Activated T-cell treated with anti-CD3 and anti-CD28 coated beads for 48 hours (primary cell): Measurements from ENCODE around the gene CSPG4.
"Not testable (repeated sequence)": the region's sequence is repeated elsewhere in the genome, so short reads cannot be mapped to it uniquely, and the experiment has no call there.

Experiments used
- DNase-seq: peaks from one replicate; pipeline ENCODE4 v3.0.0-alpha.2; 2020; ENCODE audit warnings: low read depth

CSPG4 gene

DNA sequence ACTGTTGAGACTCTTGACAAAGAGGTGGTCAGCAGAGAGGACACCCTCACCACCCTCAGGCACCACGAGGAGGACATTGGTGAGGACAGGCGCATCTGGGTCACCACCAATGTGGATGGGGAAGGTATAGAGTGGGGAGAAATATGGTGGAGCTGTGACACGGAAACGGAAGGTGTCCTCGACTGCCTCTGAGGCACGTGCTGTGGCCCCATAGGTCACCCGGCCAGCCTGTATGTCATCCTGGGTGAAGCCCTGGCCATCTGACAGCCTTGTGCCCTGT, 24.4 kb downstream of the CSPG4 start:
- DNase-seq, result no peak

DNA sequence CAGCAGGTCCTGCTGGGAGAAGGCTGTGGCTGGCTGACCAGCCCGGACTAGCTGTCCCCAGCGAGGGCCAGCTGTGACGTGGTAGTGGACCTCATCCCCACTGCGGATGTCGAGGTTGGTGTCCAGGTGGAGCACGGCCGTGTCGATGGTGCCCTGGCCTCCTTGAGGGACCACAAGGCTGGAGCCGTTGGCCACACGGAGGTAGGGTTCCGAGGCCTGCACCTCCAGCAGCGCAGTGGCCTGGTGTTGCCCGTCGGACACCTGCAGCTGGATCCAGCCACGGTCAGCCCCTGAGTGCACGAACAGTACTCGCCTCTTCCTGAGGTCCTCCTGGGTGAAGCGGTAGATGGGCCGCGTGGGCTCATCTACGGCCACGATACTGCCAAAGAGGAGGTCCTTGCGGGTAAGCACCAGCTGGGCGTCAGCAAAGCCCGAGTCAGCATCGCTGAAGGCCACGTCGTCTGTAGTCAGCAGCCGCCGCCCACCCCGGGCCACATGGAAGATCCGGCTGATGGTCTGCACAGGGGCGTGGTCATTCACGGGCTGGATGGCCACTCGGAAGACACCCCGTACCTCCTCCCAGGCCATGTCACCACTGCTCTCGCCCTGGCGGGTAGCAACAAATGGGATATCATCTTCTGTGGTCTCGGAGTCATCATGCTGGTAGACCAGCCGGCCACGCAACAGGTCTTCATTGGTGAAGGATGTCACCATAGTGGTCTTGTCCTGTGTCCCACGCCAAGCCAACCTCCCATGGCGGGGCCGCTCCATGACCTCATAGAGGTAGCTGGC, 25.0 kb downstream of the CSPG4 start:
- DNase-seq, result no peak

DNA sequence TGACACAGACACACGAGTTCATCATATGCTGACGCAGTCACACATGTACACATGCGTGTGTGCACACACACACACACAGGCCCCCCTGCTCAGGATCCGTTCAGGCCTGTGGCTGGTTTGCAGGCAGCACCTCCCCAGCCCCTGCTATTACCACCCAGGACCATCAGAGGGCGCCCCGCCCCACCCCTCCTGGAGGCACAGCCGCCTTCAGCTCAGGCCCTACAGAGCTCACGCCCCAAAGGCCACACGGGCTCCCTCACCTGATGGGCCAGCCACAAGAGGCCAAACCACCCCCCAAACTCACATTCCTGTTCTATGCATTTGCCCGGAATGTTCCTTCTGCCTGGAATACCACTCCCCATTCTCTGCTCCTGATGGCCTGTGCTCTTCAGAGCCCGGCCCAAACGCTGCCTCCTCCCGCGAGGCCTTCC, 26.4 kb downstream of the CSPG4 start:
- DNase-seq, result peak; percentile 78

DNA sequence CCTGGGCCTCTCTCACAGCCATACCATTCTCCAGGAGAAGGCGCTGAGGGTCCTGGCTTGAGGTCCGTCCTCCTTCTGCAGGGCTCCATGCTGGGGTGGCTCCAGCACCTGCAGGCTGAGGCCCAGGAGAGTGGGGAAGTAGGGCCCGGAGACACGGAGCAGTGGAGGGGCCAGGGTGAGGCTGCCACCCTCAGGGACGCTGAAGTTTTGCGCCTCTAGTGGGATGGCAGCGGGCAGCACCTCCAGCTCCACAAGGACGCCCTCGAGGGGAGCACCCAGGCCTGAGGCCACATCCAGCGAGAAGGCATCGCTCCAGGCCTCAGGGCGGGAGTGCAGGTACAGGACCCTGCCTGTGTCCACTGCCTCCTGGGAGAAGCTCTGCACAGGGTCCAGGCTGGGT, 27.5 kb downstream of the CSPG4 start:
- no peak for DNase-seq

DNA sequence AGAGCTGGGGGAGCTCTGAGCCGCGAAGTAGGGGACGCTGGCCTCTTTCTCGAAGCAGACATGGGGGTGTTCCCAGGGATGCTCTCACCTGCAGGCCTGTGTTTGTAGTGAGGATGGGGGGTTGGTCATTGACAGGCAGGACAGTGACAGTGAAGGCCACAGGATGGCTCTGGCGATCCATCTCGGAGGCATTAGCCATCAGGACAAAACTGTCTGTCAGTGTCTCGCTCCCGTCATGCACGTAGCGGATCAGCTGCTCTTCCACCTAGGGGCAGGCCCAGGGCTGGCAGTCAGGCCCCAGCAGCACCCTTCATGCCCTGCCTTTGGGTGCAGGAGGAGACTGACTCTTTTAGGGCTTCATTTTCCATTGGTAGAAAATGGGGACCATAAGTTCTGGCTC, 28.0 kb downstream of the CSPG4 start:
- DNase-seq, result no peak

DNA sequence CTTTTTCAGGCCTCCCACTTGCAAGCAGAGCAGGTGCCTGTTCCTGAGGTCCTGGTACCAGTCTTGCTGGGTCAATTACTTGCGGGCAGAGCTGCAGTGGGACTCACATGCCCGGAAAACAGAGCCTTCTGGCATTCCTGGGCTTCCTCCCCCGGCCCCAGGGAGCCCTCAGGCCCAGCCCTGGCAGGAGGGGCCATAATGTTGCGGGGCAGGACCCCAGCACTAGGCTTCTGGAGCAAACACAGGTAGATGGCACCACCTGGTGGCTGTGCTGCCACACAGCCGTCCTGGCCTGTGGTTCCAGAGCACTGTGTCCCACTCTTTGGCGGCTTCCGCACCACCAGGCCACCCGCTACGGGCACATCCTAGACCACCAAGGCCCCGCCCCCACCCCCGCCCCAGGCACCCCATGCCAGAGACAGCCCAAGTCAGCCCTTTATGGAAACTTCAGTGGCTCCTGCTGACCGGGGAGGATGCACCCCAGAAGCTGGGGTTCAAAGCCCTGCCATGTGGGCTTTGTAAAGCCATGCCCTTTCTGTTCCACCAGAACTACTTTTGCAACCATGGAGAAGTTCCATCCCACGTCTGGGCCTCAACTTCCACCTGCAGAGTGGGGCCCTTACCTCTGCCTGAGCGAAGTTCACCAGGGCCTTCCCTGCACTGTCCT, 28.9 kb downstream of the CSPG4 start:
- peak; percentile 64 for DNase-seq

DNA sequence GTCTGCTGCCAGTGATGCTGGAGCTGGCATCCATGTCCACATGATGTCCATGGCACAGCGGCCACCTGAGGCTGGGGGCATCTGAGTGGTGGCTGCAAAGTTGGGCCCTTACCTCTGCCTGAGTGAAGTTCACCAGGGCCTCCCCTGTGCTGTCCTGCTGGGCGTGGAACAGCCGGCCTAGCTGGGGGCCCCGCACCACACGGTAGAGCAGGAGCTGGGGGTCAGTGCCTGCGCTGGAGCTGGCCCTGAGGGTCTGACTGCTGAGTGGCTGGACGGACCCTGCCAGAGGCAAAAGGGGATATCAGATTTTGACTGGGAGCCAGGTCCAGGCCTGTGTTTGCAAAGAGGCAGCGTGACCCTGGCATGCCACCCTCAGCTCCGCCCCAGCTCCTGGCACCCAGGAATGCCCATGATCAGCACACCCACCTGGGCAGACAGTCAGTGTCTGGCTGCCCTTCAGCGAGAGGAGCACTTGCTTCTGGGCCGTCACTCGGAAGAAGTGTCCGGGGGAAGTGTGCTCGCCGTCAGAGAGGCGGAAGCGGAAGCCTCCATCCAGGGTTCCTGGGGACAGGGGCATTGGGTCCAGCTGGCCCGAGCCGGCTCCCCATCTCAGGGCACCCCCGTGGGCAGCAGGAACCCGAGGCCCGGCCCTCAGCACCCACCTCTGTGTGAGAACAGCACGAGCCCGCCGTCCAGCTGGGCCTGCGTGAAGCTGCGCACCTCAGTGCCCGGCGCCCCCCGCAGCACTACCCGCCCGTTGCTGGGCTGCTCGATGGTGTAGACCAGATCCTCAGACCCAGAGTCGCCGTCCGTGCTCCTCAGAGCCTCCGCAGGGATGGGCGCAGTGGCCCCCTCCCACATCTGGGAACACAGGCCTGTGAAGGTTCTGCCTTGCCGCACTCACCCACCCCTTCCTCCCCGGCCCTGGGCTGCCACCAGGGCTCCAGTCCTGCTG, 30.2 kb downstream of the CSPG4 start:
- no peak for DNase-seq

DNA sequence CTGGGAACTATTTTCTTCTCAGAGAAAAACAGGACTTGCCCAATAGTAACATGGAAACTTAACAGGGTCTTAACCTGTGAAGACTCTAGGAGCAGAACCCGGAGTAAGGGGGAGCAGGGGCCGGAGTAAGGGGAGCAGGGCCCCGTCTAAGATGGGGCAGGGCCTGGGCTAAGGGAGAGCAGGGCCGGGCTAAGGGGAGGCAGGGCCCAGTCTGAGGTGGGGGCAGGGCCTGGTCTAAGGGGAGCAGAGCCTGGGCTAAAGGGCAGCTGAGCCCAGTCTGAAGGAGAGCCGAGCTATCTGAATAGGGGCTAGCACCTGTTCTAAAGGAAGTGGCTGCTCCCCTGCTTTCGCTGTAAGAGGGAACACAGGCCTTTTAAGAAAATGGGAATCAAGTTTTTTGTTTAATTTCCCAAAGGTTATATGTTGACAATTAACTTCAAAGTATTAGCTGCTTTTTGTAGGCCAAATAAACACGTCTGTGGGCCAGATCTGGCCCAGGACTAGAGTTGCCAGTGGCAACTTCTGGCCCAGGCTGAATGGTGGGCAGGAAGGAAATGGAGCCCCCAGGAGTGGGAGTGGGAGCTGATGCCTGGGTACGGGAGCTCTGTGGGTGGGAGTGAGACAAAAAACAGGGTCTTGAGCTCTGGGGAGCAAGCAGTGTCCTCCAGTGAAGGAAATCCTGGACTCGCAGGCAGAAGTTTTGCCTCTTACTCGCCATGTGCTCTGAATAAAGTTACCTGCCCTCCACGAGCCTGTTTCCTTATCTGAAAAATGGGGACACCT, 32.5 kb downstream of the CSPG4 start:
- DNase-seq, result no peak

DNA sequence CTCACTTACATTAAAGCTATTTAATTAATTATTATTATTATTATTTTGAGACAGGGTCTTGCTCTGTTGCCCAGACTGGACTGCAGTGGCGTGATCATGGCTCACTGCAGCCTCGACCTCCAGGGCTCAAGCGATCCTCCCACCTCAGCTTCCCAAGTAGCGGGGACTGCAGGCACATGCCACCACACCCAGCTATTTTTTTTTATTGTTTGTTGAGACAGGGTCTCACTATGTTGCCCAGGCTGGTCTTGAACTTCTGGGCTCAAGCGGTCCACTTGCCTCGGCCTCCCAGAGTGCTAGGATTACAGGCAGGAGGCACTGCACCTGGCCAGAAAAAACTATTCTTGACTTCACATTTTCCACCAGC, 34.3 kb downstream of the CSPG4 start:
- DNase-seq, result not testable (repeated sequence)

DNA sequence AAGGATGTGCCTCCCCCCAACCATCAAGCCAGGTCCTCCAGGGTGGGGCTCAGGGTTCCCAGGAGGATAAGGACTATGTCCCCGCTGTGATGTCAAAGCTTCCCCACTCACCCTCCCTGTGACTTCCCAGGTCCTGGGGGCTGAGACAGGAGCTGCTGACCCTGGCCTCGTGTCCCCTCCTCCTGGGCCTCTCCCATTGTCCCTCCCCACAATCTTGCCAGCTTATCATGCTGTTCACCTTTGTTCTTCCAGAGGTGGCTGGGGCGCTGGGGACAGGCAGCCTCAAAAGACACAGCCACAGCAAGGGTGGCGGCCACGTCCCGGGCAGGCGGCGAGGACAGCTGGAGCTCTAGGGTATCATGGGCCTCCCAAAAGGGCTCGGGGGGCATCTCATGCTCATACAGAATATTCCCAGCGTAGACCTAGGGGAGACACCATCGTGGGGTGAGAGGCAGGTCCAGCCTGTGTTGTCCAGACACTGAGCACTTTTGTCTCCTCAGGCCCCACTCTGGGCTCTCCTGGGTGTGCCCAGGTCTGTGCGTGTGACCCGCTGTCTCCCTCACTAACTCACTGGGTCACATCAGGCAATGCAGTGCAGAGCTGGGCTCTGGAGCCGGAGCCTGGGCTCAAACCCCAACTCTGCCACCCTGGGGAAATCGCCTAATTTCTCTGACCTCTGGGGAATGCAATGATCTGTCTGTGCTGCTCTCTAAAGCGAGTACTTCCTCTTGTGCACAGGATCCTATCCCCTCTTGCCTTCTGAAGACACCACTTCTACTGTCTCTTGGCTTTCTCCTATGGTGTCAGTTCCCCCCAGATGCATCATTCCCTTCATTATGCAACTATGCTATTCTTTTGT, 35.0 kb downstream of the CSPG4 start:
- no peak for DNase-seq

DNA sequence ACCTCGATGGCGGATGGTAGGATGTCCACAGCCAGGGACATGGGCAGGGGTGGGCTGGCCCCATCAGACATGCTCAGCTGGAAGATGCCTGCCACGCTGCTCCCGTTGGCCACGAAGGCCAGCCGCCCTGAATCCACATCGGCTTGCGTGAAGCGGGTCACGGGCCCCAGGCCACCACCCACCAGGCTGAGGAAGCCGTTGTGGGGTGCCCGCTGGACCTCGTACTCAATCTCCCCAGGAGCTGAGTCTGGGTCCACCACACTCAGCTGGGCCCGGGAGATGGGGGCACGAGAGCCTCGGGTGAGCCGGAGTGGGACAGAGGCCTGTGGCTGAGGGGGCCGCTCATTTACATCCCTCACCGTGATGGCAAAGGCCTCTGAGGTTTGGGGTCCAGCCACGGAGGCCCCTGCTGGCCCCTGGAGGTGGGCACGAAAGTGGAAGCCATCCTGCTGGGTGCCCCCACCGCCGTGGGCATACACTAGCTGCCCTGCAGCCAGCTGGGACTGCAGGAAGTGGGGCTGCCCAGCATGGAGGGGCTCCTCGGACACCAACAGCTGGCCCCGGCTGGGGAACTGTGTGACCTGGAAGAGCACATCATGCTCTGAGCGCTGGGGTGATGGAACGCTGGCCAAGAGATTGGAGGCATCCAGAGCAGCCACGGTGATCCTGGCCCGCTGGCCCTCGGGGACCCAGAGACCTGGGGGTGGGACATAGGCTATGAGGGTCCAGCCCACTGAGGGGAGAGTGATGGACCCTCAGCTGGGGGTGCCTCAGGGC, 35.8 kb downstream of the CSPG4 start:
- DNase-seq, result no peak

DNA sequence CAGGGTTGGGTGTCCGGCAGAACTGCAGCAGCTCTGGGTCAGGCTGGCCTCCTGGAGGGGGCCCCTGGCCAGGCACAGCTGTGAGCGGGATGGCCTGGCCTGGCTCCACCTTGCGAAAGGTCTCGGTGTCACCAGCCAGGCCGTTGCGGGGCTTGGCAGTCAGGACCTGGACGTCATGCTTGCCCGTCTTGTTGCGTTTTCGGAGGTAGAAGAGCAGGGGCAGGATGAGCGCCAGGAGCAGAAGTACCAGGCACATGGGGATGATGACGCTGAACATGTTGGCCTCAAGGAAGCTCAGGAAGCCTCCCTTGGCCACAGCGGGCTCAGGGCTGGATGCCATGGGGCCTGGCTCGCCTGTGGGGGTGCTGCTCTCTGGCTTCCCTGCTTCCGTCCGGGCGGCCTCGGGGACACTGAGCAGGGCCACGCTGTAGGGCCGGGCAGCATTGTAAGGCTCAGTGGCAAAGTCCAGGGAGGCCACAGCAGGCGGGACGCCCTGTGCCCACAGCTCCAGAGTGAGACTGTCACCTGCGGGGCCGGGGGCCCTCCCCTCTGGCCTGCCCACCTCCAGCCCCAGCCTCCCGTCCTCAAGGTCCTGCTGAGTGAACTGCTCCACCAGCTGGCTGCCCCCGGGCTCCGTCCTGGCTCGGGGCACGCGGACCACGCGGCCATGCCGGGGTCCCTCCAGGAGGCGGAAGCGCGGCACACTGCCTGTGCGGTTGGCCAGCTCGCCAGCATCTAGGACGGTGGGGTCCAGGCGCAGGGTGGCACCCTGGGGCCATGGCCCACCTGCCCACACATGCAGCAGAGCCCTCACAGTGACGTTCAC, 36.9 kb downstream of the CSPG4 start:
- DNase-seq, result no peak

DNA sequence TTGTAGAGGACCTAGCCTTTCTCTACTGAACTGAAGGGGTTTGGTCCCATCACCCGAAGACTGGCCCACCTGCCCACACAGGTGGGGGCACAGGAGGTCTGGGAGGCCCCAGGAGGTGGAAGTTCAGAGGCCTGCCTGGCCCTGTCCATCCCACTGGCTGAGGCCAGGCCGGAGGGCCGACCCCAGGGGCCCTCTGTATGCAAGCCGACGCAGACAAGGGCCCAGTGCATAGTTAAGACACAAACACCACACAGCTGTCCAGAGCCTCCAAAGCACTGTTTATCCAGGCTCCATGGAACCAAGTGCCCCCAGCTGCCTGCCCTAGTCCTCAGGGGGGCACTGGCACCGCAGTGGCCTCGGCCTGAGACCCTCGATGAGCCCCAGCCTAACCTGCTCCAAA, 38.3 kb downstream of the CSPG4 start:
- no peak for DNase-seq

DNA sequence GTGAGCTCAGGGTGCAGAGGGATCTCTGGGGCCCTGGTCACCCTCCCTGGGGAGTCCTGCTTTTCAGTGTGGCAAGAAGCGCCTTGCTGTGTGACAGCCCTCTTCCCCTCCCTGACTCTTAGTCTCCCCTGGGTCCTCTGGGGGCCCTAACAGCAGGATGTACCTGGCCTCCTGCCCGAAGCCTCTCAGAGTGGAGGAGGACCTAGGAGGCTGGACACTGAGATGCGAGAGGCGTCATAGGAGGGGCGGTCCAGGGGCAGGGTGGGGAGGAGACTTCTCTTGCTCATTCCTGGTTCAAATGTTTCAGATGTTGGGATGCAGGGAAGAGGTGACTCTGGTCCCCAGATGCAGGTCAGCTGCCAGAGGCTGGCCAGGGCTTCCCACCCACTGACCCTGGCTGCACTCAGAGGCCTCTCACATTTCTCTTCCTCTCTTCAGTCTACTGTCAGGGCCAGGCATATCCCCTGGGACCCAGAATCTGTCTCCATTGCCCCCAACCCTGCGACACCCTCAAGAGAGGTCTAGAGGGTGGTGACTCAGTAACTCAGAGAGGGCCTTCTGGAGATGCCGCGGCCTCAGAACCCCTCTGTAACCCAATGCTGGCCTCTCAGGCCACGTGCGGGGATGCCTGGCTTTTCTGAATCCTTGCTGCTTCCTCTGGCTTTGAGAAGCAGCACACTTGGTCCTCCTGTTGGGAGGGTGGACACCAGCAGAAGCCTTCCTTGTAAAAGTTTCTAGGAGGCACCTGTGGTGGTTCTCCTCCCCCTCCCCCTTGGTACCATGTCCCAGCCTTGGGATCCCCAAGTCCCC, 39.0 kb downstream of the CSPG4 start:
- no peak for DNase-seq

DNA sequence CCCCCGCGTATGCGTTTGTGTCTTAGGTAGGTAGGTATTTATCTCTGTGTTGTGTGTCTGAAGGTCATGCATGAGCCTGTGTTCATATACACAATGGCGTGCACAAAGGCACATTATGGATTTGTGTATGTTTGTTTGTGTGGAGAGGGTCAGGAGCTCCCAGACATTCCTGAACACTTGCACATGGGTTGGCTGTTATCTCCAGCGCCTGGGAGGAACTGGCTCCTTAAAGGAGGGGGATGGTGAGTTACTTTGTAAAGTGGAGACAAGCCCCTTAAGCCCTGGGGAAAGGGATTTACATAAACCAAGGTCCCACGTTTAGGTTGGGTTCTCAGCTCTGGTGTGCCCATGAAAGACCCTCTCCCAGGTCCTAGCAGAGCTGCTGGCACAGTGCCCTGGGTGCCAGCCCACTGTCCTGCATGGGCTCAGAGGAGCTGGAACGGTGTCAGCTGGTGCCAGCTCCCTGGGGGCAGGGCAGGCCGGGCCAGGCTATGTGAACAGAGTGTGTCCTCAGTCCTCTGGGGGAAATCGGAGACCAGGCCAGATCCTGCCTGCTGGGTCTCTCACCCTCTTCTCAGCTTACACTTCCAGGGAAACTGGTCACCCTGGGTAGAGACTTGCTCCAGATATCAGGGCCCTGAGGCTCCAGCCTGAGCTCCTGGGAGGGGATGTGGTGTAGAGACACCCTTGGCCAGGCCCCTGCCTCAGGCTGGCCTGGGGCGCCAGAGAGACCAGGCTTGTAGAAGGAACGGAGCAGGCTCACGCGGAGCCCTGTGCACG, 39.8 kb downstream of the CSPG4 start:
- no peak for DNase-seq

DNA sequence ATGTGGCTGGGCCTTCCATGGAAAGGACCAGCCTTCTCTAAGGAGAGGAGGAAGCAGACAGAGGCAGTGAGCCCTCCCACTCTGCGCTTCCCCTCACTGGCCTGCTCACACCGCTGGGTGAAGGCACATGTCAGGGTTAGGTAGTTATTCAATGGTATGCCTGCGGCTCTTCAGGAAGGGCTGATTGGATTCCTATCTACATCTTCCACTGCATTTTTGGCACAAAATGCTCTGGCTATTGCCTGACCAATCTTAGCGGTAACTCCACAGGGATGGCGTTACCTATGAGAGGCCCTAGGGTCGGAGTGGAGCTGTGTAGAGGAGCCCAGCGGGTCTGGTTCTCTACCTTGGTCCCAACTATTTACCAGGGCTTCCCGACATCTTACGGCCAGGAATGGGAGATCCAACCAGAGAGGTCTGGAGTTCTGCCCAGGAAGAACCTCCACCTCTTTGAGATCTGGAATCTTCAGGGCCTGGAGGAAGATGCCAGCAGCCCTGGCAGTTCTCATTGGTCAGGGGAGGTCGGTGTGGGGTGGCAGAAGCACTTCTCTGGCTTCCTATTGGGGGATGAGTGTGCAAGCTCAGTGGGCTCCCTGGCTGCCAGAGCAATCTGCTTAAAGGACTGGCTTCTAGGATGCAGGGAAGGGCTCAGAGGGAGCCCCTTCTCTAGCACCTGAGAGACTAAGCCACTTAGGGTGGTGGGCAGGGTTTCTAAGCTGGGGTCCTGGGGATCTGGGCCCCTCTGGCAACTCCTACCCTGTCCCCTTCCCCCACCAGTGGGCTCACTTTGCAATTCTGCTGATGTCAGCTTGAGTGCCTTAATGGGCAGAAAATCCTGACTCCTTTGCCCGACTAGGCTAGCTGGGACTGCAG, 40.7 kb downstream of the CSPG4 start:
- DNase-seq, result no peak

DNA sequence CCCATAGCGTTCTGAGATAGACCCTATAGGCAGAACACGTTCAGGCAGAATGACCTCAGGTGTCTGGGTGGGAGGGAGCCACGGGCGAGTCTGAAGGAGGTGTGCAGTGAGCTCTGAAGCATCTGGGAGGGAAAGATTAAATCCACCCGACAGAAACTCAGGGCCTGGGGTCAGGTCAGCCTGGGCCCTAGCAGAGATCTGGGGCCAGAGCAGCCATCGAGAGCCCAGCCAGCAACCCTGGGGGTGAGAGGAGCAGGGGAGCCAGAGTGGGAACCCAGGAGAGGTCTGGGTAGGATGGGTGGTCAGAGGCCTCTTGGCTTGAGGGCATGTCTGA, 42.8 kb downstream of the CSPG4 start:
- DNase-seq, result no peak
